CD4-positive, alpha-beta T cell treated with Interleukin-15 for 1 hour (primary cell): ENCODE data around the gene PPT2.

Experiments used
- DNase-seq: peaks from one replicate; pipeline ENCODE4 v3.0.0-alpha.2; 2020

The PPT2 gene

GRCh38 chr6:32153564-32154513, at the start of gene PPT2:
PPT2 (plus strand) TSS chr6:32154141; CDS start chr6:32154595, 454 bp downstream.
- peak; percentile 78 for DNase-seq

- DNase-seq = no peak
Measured at GRCh38 chr6:32105433-32105832, 48.5 kb upstream of the PPT2 start.

GRCh38 chr6:32107406-32107805, 46.5 kb upstream of the PPT2 start:
- DNase-seq = no peak

GRCh38 chr6:32108094-32108627, 45.8 kb upstream of the PPT2 start:
- no peak for DNase-seq

GRCh38 chr6:32108727-32109113, 45.2 kb upstream of the PPT2 start:
- DNase-seq = no peak

GRCh38 chr6:32109114-32109764, 44.7 kb upstream of the PPT2 start, which contains the start of gene TNXB:
TNXB (minus strand) TSS chr6:32109338; CDS start chr6:32098198, 11,140 bp downstream.
- DNase-seq = no peak

GRCh38 chr6:32109765-32110160, 44.2 kb upstream of the PPT2 start:
- no peak for DNase-seq

- no peak for DNase-seq
Measured at GRCh38 chr6:32110632-32111031, 43.3 kb upstream of the PPT2 start.

- no peak for DNase-seq
Measured at GRCh38 chr6:32111424-32112066, 42.4 kb upstream of the PPT2 start.

- DNase-seq = no peak
Measured at GRCh38 chr6:32112431-32112980, 41.4 kb upstream of the PPT2 start.

- no peak for DNase-seq
Measured at GRCh38 chr6:32113386-32114352, 40.3 kb upstream of the PPT2 start.

GRCh38 chr6:32114796-32115195, 39.1 kb upstream of the PPT2 start:
- no peak for DNase-seq

GRCh38 chr6:32115623-32116022, 38.3 kb upstream of the PPT2 start:
- no peak for DNase-seq

- DNase-seq = no peak
Measured at GRCh38 chr6:32116674-32117073, 37.3 kb upstream of the PPT2 start.

- no peak for DNase-seq
Measured at GRCh38 chr6:32117461-32117860, 36.5 kb upstream of the PPT2 start.

GRCh38 chr6:32118782-32119628, 34.9 kb upstream of the PPT2 start:
- DNase-seq = peak; percentile 73

GRCh38 chr6:32120573-32121059, 33.3 kb upstream of the PPT2 start:
- no peak for DNase-seq

GRCh38 chr6:32123681-32124080, 30.3 kb upstream of the PPT2 start:
- no peak for DNase-seq

GRCh38 chr6:32126880-32127279, 27.1 kb upstream of the PPT2 start:
- DNase-seq = no peak

- DNase-seq = no peak
Measured at GRCh38 chr6:32127409-32127716, 26.6 kb upstream of the PPT2 start.
